M059J (cell line): ENCODE measurements around the gene REXO1. TPM values are rescaled to one million over a fixed set of nuclear protein-coding genes. Genes with fewer than 3 reads are reported as not detected.

Source experiments
- DNase-seq: peaks from one replicate; pipeline ENCODE4 v3.0.0-alpha.2; 2012; ENCODE audit warnings: low read depth
- total RNA-seq: library from RNA; depleted of rRNA; stranded (reverse); fragments of >200 nt; shearing (Covaris generic); gene quantifications from 2 replicates; pipeline ENCODE4 v1.2.3, GENCODE V29; 2014

The REXO1 gene
- total RNA-seq, 1 experiment from 2014 or later, result 13.8 TPM

GRCh38 chr19:1860821-1861598 lies 12.7 kb upstream of the REXO1 start:
- no peak for DNase-seq

- peak; percentile 61 for DNase-seq
Observed at GRCh38 chr19:1860042-1860775, 11.9 kb upstream of the REXO1 start.

DNA sequence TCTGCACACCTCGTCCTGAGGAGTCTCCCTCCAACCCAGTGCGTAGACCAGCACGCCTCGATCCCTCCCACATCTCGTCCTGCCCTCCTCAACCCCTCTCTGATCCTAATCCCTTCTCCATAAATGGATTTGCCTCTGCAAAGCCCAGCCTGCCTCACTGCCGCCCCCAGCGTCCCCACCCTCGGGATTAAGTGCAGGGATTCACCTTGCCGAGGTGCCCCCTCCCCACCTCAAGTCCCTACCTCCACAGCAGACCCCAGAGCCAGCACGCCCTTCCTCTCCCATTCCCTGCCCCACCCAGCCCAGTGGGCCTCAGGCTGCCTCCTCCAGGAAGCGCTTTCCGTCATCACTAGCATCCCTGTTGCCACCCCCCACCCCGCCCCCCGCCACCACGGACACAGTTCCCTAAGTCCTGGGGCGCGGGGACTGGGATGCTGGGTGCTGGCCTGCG lies 11.1 kb upstream of the REXO1 start:
- no peak for DNase-seq

DNA sequence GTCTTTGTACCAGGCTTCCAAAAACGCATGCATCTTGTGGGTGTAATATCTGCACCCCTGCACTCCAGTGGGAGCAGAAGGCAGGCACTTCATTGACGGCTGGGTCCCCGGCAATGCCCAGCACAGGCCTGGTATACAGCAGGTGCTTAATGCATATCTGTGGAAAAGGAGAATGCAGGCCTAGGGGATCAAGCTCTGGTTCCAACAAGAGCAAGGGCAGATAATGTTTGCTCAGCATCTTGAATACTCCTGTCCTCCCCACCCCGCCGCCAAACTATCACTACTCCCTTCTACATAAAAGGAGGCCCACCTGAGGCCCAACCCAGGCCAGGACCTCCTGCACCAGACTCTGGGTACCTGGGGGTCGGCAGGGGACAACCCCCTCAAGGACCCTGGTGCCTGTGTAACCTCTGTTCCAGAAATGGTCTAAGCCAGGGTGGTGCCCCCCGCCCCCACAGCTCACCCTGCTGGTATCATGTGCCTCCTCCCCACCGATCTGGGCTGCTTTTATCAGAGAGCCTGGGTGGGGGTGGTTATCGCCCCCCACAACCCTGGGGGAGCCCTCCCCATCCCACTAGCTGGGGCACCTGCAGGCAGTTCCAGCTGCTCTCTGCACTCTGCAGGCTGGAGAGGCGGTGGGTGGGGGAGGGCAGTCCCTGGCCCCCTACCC lies 10.3 kb upstream of the REXO1 start:
- no peak for DNase-seq

GRCh38 chr19:1857648-1858326 lies 9.5 kb upstream of the REXO1 start:
- DNase-seq, result no peak

DNA sequence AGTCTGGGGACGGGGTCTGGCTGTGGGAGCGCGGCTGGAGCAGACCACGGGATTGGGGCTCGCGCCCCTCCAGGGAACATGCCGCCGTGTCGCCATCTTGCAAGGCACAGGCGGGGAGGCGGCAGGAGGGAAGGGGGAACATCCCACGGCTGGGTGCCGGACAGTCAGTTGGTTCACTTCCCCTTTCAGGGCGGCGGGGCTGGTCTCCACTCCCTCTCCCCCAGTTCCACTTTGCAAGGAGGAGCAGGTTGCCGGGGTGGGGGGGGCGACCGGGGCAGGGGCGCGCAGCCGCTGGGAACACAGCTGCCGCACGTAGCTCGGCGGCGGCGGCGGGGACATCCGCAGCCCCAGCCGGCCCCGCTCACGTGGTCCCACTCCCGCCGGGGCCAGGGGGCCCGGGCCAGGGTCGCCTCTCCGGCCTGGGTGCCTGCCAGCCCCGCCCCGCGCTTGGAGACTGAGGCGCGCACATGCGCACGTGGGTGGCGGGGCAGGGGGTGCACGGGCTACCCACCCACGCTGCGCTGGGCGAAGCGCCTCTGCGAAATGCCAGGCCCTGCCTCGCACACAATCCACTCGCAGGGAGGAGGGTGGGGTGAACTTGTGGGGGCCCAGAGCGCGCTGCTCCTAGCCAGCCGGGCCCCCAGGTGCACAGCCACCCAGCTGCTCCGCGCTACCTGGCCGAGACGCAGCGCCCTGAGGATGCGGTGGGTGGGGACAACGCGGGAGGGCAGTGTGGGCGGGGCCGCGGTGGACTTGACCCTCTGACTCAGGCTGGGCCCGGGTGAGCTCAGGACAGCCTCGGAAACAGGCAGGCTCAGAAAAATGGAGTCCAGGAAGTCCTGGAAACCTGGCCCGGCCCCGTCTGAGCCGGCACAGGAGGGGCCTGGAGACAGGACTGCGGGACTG lies 8.7 kb upstream of the REXO1 start:
- peak; percentile 46 for DNase-seq

DNA sequence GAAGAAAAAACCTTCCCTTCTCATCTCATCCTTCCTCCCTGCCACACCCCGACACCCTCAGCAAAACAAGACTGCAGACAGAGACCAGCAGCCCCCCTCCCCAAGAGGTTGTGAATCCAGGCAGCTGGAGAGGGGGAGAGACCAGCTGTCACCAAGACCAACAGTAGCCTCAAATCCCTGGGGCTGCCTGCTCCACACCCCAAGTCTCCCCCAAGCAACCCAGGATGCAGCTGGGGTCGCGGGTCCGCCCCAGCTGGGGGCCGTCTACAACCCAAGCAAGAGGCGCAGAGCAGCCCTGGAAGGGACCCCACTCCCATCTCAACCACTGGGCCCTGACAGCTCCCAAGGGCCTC lies 8.0 kb upstream of the REXO1 start:
- DNase-seq, result no peak

DNA sequence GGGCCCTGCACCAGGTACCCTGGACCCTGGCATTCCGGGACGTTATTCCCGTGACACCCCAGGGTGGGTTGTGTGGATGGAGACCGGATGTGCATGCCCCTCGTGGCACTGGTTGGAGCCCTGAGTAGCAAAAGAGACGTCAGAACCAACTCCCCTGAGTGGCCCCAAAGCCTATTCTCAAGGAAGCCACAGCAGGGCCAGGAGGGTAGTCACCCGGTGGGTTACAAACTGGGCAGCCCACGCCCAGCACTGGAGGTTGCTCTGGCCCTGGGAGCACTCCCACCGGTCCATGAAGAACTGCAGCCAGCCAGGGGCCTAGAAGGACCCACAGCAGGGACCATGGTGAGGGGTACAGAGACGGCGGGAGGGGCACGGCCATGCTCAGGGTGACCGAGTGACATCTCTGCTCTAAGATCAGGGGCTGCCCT lies 7.6 kb upstream of the REXO1 start:
- DNase-seq, result no peak

DNA sequence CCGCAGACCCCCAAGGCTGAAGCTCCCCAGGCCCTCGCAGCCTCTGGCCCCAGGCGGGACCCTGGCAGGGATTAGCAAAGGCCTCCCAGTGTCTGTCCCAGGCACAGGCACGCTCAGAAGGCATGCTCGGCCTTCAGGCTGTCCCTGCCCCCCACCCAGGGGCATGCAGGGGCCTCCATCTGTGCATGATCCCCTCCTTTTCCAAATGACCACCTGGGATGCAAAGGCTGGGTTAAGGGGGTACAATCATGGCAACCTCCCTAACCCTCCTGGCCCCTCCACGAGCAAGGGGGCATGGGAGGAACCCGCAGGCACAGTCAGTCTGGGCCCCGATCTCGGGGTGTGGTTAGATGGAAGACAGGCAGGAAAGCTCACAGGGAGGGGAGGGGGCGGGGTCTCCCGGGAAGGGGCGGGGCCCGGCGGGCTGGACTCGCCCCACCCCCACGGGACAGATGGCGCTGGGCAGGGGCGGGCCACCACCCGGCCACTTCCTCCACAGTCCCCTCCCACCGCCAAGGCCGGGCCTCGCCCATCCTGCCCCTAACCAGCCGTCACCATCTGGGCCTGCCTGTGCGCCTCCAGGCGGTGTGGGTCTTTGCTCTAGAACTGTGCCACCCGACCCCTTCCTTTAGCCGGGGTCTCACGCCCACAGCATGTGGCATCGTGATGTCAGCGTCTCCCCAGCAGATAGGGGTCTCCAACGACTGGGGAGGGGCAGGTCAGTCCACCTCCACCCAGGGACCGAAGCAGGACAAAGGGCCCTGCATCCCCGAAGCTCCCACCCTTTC lies 7.0 kb upstream of the REXO1 start:
- DNase-seq, result no peak

DNA sequence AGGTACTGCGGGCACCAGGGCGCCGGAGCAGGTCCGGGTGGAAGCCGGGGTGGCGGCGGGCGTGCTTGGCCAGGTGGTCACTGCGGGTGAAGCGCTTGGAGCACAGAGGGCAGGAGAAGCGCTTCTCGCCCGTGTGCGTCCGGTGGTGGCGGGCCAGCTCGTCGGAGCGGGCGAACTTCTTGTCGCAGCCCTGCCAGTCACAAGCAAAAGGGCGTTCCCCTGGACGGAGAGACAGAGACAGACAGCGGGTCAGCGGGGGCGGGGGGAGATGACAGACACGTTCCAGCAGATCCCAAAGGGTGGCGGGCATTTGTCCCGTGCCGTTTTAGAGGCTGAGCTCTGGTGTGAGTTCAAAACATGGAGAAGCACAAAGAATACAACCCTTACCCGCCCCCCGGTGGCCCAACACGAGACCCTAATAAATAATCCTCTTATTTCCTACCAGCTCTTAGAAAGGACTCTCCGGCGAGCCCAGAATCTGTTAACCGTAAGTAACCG lies 6.3 kb upstream of the REXO1 start:
- no peak for DNase-seq

DNA sequence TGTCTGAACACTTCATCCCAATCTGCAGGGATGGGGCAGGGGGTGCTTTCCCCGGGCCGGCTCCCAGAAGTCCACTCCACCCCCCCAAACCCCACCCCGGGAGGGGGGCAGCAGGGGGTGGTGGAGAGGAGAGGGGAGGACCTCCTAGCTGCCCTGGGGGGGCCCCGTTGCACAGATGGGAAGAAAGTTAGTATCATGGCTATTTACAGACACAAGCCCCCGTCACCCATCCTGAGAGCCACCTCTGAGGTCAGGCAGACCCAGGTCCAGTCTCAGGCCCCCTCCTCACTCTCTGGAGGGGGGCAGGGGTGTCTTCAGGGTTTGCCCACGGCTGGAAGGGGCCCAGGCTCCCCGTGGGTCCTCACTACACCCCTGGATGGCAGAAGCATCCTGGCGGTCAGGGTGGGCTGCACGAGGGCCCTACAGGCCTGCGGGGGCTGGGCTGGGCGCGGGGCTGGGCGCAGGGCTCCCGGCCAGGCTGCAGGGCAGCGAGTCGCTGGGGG lies 5.8 kb upstream of the REXO1 start:
- no peak for DNase-seq

GRCh38 chr19:1853295-1854038 lies 5.2 kb upstream of the REXO1 start:
- peak; percentile 32 for DNase-seq

GRCh38 chr19:1852581-1853128 lies 4.4 kb upstream of the REXO1 start:
- no peak for DNase-seq

DNA sequence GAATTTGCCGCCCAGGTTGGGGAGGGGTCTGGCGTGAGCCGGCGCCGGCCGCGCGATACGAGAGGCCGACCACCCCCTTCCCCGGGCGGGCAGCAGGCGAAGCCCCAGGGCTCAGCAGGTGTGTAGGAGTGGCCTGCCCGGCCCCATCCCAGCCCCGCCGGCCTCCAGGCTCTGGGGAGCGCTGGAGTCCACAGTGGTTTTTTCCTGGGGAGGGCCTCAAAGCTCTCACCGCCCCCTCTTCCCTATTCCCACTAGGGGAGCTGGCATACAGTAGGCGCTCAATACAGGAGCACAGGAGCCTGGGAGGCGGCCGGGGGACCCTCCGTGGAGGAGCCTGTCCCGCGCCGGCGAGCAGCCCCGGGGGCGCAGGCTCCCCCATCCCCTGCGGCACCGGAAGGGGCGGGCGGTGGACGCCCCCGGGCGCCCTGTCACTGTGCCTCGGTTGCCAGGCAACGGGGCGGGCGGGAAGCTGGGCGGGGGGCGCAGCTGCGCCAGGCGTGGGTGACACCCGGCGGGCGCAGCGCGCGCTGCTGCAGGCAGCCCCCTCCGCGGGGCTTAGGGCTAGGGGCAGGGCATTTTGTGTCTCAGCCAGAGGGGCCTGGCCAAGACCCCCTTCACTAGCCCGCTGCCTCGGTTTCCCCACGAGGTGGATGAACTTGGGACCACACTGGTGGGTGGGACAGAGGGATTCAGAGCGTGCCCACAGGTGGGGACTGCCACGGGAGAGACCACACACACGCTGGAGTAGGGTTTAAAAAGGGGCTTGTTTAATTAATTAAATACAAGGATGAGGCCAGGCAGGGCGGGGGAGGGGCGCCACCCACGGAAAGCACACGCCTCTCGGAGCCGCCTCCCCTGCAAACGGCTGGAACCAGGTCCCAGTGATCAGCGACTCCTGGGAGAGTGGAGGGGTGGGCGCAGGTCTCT lies 3.6 kb upstream of the REXO1 start:
- DNase-seq, result no peak

DNA sequence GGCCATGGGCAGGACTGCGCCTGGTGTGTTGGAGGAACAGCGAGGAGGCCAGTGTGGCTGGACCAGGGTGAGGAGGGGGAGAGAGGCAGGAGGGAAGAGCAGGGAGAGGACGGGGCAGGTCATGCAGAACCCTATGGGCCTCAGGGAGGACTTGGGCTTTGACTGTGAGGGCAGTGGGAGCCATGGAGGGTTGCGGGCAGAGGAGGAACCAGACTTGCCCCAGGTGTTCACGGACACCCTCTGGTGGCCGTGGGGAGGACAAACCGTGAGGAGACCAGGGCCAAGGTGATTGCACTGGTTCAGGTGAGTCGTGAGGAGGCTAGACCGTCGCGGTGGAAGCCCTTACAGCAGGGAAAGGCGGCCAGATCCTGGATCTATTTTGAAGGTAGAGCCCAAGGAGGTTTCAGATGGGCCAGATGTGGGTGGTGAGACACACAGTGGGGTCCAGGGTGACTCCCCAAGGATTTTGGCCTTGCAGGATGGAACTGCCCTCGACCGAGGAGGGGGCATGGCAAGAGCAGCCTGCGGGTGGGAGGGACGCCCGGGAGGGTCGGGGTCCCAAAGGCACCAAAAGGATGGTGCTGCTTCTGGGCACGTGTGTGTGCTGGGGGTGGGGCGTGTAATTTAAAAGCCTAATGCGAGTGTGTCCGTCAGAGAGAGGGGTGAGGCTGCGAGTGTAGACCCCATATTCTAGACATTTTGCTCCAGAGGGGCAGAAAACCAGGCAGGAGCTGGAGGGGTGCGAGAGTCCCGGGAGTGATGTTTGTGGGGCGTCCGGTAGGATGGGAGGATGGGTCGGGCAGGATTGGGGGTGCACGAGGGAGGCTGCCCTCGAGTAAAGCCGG lies 2.7 kb upstream of the REXO1 start:
- DNase-seq, result no peak

- no peak for DNase-seq
Observed at GRCh38 chr19:1849886-1850398, 1.7 kb upstream of the REXO1 start.

DNA sequence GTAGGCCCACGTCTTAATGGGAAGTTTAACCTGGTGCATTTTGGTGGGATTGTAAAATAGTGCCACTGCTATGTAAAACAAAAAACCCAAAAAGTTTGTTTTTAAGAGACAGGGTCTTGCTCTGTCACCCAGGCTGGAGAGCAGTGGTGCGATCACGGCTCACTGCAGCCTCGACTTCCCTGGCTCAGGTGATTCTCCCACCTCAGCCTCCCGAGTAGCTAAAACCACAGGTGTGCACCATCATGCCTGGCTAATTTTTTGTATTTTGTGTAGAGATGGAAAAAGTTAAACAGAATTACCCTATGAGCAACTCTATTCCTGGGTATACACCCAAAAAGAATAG lies 820 bp upstream of the REXO1 start:
- no peak for DNase-seq
